ENCODE measurements around the gene CA4.
A peak's percentile ranks its signal among the peaks of the same experiment; 100 is the strongest.
"Not testable (repeated sequence)": the region's sequence is repeated elsewhere in the genome, so short reads cannot be mapped to it uniquely, and the experiment has no call there.

Gene CA4

DNA sequence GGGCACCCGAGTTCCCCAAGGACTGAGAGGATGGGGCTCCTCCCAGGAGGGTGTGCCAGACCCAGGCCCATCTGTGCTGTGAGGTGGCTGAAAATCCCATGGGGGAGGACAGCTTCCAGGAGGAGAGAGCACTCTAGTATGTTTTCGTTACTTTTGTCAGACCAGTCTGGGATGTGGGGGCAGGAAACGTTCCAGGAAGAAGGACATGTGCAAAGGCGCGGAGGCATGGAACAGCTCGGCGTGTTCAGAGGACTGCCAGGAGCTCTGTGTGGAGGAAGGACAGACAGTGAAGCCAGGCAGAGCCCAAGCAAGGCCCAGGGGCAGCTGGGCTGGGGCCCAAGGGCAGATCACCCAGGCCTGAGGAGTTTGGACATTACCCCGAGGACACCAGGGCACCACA, 7.0 kb downstream of the CA4 start:
- no peak for DNase-seq

DNA sequence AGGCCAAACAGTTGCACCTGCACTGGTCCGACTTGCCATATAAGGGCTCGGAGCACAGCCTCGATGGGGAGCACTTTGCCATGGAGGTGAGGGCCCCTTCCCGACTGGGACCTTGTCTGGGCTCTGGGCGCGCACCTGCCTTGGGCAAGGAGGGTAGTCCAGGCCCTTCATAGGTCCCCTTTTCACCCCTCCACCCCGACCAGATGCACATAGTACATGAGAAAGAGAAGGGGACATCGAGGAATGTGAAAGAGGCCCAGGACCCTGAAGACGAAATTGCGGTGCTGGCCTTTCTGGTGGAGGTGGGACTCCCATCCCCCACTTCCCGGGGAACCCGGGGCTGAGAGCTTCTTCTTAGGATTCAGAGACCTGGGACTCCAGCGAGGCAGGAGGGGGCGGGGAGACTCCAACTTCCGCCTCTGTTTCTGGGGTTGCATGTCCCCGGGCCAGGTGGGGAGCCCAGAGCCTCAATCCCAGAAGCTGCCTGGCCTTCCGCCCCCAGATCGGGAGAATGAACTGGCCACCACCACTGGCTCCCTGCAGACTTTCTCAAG, 7.8 kb downstream of the CA4 start:
- no peak for DNase-seq

DNA sequence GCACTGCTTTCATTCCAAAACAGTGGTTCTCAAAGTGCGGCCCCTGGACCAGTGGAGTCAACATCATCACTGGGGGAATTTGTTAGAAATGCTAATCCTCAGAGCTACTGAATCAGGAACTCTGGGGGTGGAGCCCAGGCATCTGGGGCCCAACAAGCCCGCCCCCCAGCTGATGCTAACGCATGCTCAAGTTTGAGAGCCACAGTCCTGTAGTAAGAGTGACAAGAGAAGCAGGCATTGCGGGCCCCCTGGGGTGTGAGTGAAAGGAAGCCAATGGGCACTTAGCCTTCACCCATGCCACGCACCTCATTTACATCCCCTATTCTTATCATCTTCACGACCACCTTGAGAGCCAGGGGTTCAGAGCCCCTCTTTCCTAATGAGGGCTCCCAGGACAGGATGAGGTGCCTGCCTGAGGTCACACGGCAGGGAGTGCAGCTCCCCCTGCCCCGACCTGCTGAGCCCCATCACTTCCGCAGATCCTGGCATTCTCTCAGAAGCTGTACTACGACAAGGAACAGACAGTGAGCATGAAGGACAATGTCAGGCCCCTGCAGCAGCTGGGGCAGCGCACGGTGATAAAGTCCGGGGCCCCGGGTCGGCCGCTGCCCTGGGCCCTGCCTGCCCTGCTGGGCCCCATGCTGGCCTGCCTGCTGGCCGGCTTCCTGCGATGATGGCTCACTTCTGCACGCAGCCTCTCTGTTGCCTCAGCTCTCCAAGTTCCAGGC, 9.1 kb downstream of the CA4 start:
- DNase-seq: no peak

DNA sequence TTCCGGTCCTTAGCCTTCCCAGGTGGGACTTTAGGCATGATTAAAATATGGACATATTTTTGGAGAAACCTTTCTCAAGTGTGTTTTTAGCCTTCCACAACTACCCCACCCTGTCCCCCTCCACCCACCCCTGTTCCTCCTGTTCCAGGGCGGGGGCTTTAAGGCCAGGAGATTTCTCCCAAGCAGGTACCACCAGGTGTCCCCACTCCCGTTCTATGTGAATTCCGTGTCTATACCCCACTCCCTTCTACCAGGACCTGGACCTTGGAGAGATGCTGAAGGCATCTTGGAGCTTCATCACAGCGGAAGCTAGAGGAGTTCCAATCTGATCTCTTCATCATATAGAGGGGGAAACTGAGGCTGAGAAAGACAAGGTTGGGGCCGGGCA, 9.7 kb downstream of the CA4 start:
- no peak for DNase-seq

DNA sequence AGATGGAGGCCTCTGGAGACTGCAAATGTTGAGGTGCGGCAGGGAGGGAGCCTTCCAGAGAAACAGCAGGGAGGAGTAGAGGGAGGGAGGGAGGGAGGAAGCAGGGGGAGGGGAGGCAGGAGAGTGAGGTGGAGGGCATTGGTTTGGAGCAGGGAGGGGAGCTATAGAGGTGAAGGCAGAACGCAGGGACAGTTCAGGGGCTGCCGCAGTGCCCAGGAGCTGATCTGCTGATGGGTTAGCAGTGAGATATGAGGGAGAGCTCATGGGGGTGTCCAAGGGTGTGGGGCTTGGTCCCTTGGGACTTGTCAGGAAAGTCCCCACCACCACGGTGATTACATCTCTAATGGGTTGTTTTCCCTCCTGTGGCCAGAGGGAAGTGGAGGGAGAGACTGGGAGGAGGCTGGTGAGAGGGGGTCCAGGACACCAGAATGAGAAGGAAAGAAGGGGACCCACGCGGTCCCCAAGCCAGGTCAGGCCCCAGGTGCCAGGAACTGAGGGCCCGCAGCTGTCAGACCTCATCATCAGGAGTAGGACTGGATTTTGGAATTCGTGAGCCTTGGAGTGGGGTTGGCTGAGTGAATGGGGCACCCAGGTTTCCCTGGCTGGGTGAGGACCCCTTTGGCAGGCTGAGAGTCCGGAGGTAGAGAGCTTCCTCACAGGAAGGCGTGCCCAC, 11.2 kb downstream of the CA4 start:
- DNase-seq: no peak

DNA sequence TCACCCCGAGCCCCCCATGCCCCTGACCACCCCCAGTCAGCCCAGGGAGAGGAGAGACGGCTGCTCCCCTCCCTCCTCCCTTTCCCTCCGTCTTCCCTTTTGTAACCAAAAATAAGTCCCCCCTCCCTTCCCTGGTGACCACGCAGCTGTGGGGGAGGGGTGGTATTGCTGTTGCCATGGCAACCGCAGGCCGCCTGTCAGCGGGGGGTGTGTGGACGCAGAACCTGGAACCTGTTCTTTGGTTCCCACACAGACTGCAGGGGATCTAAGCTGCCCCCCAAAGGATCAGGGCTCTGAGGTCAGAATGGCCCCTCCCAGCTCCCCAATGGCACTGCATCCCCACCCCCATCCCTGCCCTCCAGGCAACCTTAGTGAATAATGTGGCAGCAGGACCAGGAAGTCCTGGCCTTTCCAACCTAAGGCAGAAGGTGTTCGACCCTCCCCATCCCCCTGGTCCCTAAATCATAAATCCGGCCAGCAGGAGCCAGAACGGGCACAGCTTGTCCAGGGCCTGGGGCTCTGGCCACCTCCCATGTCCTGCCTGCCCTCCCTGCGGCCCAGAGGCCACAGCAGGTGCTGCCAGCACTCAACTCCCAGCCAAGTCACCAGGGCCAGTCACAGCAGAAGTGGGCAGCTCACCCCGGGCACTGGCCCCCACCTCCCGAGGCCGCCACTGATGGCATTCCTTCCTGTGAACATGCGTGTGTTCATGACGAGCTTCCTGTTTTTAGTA, 12.0 kb downstream of the CA4 start:
- DNase-seq: no peak

DNA sequence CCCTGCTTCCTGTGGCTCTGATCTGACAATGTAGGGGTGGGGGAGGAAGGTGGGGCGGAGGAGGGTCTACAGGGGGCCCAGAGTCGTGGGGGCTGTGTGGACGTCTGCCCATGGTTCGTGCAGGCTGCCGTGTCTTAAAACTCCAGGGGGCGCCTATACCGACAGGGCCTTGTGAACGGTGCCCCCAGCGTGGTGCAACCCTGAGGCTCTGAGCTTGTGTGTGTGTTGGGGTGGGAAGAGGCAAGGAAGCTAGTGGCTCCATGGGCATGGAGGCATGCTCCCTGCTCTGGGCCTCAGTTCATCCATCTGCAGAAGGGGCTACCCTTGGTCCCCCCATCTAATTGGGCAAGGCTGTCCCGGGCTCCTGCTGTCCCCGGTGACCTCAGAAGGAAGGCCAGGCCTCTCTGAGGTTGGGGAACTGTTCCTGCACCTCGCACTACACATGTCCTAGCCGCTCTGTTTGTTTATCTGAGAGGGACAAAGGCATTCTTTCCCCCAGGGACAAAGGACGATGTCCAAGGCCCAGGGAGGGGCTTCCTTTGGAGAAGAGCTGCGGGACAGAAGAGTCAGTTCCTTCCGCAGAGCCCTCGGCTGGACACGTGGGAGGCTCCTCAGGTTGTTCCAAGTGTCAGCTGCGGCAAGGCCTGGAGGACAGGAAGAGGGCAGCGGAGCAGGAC, 13.5 kb downstream of the CA4 start:
- no peak for DNase-seq

DNA sequence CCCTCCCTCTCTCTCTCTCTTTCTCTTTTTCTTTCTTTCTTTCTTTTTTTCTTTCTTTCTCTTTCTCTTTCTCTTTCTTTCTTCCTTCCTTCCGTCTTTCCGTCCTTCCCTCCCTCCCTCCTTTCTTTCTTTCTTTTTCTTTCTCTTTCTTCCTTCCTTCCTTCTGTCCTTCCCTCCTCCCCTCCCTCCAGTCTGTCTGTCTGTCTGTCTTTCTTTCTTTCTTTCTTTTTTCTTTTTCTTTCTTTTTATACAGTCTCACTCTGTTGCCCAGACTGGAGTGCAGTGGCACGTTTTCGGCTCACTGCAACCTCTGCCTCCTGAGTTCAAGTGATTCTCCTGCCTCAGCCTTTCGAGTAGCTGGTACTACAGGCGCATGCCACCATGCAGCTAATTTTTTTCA, 14.4 kb downstream of the CA4 start:
- no peak for DNase-seq

DNA sequence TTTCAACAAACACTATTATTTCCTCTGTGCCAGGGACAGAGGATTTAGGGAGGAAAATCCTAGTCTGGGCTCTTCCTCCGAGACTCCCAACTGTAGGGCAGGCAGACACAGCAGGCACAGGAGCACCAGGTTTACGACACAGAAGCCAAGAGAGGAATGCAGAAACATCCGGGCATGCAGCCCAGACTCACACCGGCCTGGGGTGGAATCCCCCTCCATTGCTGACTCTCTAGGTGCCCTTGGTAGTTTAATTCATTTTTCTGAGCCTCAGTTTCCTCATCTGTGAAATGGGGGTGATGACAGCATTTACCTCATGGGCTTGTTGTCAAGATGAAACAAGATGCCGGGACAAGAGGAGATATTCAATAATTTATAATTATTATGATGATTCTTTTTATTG, 14.9 kb downstream of the CA4 start:
- no peak for DNase-seq

DNA sequence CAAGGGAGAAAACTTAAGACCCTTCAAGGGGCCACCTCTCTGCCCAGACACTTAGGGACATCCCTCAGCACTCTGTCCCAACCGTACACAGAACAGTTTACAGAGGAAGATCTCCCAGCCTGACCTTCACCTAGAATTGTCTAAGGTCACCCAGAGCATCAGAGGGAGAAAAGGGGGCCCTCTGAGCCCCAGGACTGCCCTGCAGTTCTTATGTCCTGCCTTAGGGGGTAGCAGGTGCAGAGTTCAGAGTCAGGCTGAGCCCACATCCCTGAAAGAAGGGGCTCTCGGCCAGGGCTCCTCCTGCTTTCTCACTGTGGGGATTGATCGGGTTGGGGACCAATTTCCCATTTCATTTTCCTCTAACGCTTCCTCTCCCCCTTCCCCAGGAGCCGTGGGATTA, 15.4 kb downstream of the CA4 start:
- no peak for DNase-seq

DNA sequence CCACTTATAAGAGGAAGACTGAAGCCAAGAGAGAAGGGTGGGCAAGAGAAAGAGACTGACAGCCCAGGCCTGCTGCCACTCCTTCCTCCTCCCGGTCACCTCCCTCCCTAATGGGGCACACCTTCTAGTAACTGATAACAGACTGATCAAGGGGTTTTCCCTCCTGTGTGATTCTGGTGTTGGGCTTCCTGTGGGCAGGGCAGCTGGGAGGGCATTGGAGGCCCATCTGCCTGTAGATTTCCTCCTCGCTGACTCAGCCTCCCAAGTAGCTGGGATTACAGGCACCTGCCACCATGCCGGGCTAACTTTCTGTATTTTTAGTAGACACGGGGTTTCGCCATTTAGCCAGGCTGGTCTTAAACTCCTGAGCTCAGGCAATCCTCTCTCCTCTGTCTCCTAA, 16.2 kb downstream of the CA4 start:
- no peak for DNase-seq

DNA sequence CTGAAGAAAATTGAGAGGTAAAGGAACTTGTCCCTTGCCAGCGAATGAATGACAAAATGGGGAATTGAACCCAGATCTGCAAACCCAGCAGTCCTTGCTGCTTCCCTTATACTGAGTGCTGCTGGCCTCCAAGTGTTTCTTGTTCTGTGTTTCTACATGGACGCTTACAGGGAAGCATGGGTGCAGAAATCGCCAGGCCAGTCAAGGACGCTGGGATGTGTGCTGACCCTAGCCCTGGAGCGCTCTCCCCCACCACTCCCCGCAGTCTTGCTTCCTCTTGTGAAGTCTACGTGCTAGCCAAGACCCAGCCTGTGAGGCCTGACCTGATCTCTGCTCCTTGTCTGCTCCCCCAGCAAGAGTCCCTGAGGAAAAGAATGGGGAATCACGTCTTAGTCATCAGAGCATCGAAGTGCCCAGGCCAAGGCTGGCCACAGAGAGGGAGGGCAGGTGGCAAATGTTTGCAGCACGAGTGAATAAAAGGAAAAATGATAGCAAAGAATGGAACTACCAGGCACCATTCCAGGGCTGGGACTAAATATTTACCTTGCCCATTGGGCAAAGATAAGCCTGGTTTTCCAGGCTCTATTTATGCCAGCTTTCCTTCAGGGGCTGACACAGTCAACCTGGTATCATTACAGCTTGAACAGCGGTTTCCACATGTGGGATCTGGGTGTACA, 17.4 kb downstream of the CA4 start:
- DNase-seq: no peak

DNA sequence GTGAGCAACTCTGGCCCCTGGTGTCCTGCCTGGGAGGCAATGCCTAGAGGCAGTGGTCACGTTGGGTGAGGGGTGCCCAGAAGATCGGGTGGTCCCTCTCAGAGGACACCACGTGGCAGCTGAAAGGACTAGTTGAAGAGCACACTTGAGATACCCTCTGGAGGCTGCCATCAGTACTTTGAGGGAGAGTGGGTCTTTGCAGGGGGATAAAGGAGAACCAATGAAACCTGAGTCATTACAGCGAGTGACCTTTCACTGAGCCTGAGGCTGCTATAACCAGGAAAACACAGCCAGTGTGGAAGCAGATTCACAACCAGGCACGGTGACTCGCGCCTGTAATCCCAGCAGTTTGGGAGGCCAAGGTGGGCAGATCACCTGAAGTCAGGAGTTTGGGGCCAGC, 18.9 kb downstream of the CA4 start:
- no peak for DNase-seq

DNA sequence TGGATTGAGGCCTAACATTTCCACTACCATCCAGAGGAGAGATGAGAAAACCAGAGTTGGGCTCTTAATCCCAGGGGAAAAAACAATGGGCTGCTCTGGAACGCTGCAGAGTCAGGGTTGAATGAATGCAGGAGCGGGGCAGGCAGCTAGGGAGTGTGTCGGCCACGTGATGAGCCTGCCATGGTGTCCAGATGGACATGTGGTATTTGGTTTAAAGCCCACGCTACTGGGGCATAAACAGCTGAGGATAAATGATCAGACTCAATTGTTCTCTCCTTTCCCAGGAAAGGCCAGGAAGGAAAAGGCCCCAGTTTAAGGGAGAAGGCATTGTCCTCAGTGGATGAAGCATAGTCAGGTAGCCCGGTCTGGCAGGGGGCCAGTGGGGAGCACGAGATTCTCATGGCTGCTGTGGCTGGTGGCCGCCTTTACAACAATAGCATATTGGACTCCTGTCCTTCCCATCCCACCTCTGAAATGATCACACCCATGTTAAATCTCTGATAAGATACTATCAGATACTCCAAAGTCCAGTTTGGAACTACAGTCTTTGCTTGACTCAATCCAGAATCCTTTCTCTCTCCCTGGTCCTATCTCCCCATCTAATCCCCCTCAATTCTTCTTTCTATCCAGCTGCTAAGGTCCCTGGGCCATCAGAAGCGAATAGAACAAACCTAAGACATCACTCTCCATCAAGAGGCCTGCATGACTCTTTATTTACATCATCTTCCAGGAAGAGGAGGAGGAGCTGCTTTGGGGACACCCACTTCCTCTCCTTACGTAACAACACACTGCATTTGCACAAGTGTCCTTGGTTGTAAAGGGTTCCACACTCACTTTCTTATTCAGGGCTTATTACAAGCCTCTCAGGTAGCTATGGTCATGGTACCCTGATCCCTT, 20.4 kb downstream of the CA4 start:
- DNase-seq: peak; percentile 38

DNA sequence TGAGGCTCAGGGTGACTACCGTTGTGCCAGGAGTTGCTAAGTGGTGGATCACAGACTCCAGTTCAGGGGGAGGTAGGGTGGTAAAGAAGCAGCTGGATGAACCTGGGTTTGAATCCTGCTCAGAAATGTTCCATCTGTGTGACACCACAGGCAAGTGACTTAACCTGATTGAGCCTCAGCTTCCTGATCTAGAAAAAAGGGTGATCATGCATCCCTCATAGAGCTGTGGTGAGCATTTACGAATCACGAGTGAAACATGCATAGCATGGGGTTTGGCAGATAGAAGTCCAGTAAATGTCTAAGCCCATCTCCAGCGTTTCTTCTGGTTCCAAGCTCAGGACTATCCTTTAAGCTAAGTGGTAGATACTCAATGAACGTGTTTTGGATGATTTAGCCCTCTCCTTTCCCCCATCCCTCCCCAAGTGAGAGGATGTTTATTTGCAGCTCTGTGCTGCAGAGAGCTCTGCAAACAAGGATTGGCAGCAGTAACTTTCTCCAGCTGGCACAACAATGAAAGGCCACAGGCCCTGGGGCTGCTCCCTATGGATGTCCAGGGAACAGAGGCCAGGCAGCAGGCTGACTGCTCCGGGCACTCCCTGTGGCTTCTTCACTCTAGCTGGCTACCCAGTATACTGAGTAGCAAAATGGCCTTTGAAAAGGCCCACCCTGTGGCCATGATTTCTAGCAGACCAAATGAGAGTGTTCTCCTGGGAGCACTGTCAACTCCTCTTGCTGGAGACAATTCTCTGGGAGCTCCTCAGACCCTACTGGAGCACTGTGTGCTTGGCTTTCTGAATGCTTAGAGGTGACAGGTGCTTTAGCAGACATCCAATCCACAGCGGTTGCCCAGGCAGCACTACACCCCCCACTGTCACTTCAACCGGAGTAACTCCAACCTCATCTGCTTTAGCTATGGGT, 21.3 kb downstream of the CA4 start:
- DNase-seq: peak; percentile 97

DNA sequence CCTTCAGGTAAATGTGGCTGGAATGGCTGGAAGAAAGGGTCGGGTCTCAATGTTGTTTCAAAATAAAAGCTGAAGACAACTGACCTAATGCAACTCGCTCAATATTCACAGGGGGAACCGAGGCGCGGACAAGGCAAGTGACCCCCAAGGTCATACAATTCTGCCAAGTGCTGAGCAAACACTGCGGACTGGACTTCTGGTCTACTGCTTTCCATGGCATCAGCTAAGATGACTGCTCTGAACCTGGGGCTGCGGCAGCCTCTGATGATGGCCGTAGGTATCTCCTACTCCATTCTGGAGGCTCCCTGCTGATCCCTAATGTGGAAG, 21.9 kb downstream of the CA4 start:
- DNase-seq: no peak

DNA sequence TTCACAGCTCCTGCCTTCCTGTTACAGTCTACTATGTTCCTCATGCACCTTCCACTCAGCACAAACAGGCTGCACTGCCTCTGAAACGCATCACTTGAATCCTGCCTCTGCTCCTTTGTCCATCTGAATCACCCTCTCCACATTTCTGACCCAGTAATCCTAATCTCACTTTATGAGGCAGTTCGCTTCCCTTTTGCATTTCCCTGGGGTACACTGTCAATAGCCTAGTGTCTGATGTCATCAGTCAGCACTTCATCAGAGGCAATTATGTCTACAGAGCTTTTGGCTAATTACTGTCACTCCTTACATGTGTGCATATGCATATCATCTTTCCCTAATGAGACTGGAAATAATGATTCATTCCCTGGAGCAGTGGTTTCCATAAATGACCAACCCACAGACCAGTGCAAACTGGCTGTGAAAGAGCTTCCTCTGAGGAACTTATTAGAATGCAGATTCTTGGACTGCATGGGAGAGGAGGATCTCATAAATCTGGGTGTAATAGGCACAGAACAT, 23.6 kb downstream of the CA4 start:
- DNase-seq: peak; percentile 27

DNA sequence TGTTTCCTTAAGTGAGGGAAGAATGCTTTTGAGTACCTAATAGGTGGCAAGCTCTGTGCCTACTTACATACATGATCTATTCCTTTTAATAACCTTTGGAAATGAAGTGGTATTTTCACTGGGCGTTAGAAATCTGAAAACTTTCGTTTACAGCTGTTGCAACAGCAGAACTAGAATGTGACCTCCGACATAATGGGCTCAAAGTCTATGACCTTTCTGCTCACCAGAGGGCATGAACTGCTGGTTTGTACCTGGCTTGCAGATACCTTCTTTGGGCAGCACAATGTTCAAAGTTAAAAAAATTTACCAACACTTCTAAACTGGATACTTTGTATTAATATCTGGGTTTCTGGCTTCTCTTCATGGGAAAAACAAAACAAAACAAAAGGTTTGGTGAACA, 24.3 kb downstream of the CA4 start:
- no peak for DNase-seq

DNA sequence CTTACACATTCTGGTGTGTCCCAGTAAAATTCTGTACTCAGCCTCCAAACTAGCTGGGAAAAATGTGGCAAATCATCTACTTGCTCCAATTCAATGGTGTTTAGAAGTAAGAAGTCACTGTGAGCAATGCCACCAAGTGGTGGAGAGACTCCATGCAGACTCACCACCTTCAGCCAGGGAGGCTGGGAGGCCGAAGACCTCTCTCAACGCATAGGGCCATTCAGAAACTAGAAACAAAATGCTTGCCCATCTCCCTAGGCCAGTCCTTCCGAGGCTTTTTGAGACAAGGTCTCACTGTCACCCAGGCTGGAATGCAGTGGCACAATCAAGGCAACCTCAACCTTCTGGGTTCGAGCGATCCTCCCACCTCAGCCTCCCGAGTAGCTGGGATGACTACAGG, 25.0 kb downstream of the CA4 start:
- DNase-seq: peak; percentile 28

DNA sequence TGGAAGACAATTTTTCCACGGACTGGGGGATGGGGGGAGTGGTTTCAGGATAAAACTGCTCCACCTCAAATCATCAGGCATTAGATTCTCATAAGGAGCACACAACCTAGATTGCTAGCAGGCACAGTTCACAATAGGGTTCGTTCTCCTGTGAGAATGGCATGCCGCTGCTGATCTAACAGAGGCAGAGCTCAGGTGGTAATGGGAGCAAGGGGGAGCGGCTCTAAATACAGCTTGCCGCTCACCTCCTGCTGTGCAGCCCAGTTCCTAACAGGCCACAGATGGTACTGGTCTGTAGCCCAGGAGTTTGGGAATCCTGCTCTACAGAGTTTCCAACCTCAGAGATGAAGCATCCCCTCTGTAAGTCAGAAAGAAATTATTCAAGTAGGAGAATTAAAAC, 27.0 kb downstream of the CA4 start:
- DNase-seq: not testable (repeated sequence)
